Stimulated activated CD8-positive, alpha-beta memory T cell treated with anti-CD3 and anti-CD28 coated beads, Interleukin-2, amount 100 ng/mL, for 1 hour (primary cell): ENCODE results near the gene ARHGAP24.
"Not testable (repeated sequence)": the region's sequence is repeated elsewhere in the genome, so short reads cannot be mapped to it uniquely, and the experiment has no call there.

Experiments
- DNase-seq, 2 donors: peaks; one replicate each; pipeline ENCODE4 v3.0.0-alpha.2; 2020; ENCODE audit warnings: low read depth in 2 of 2

Gene ARHGAP24

DNA sequence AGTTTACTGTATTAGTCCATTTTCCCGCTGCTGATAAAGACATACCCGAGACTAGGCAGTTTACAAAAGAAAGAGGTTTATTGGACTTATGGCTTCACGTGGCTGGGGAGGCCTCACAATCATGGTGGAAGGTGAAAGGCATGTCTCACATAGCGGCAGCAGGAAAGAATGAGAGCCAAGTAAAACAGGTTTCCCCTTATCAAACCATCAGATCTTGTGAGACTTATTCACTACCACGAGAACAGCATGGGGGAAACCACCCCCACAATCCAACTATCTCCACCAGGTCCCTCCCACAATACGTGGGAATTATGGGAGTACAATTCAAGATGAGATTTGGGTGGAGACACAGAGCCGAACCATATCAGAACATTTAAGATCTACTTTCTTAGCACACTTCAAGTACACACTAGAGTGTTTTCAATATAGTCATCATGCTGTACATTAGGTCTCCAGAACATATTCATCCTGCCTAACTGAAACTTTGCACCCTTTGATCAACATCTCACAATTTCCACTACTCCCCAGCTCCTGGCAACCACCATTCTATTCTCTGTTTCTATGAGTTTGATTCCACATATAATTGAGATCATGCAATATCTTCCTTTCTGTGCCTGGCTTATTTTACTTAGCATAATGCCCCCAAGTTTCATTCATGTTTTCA, 341.0 kb downstream of the ARHGAP24 start:
- DNase-seq = no peak

- no peak for DNase-seq
Observed at GRCh38 chr4:85818700-85819099, 343.8 kb downstream of the ARHGAP24 start.

DNA sequence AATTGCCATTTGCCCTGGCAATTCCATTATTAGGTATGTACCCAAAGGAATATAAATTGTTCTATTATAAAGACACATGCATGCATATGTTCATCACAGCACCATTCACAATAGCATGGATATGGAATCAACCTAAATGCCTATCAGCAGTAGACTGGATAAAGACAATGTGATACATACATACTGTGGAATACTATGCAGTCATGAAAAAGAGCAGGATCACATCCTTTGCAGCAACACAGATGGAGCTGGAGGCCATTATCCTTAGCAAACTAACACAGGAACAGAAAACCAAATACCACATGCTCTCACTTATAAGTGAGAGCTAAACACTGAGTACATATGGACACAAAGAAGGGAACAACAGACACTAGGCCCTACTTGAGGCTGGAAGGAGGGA, 345.2 kb downstream of the ARHGAP24 start:
- not testable (repeated sequence) for DNase-seq

DNA sequence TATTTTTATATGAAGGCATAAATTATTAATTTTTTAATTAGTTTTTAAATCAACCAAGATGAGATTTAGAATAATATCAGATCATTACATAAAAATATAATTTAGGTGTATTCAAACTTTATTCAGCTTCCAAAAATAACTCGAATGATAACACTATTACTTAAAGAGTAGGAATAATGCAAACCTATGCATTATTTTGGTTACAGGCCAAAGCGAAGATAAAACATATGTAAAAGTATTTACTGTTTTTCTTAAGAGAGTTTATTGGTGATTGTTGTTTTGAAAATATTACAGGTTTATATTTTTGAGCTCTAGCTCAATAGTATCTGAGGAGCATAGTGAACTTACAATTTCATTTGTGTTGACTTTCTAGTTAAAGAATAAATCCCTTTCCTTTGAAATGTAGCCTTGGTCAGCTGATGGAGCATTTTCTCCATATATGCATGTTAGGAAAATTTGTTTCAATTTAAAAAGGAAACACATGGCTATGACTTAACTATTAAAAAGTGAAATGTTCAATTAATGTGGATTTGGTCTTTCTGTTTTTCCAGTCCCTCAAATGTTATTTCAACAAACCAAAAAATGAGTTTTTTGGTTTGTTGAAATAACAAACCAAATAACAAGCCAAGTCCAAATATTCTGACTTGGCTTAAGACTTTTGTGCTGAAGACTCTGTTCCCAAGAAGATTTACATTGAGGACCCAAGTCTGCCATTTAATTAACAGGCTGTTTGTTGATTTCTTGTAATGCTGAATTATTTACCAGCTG, 346.9 kb downstream of the ARHGAP24 start:
- DNase-seq = no peak

DNA sequence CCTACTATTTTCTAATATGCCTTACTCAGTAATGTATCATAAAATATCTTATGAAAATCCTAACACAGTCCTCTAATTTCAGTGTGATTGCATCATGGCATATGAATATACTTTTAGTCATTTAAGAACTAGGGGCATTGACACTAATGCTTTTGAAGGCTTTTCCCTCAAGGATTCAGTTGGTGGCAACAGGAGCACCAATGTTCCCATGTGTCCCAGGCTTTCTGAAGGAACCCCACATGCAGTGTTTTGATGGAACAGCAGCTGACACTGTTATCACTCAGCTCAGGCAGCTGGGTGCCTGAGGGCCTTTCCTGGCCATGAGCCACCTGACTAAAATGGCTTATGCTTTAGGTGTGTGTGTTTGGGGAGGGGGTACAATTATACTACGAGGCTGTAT, 348.3 kb downstream of the ARHGAP24 start:
- DNase-seq = no peak

GRCh38 chr4:85824166-85824945, 349.4 kb downstream of the ARHGAP24 start:
- no peak for DNase-seq

- no peak for DNase-seq
Observed at GRCh38 chr4:85826060-85826678, 351.2 kb downstream of the ARHGAP24 start.

- no peak for DNase-seq
Observed at GRCh38 chr4:85828027-85828890, 353.3 kb downstream of the ARHGAP24 start.

- DNase-seq = no peak
Observed at GRCh38 chr4:85829276-85830051, 354.5 kb downstream of the ARHGAP24 start.

- DNase-seq = no peak
Observed at GRCh38 chr4:85831647-85832046, 356.7 kb downstream of the ARHGAP24 start.

GRCh38 chr4:85833302-85833701, 358.4 kb downstream of the ARHGAP24 start:
- no peak for DNase-seq

GRCh38 chr4:85834934-85835333, 360.0 kb downstream of the ARHGAP24 start:
- DNase-seq = no peak

DNA sequence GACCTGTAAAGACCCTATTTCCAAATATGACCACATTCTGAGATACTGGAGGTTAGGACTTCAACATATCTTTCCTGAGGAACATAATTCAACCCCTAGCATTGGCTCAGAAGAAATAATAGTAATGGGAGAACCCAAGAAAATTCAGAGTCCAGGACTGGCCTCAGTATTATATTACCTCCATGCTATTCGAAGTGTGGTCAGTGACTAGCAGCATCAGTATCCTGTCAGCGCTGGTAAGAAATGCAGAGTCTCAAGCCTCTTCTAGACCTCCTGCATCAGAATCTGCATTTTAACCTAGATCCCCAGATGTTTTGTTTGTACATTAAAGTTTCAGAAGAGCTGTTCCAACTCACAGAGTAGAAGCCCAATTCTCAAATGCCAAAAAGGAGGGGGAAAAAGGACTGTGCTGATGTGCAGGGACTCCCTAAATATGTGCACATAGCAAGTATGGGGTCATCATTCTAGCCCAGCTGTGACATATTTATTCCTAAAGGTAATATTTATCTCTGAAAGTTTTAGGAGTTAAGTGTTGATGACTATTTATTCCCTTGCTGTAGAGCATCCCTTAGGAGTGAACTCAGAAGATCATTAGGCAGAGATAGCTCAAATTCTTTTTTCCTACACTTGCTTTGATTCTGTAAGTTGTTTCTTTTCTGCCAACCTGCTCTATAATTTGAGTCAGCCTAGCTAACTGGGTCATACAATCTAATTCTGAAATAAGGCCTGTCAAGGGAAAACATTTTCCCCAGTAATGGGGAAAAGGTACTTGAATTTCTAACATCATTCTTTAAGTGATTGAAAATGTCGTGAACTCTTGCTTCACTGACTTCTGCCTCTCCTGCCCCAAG, 361.9 kb downstream of the ARHGAP24 start:
- DNase-seq = no peak

DNA sequence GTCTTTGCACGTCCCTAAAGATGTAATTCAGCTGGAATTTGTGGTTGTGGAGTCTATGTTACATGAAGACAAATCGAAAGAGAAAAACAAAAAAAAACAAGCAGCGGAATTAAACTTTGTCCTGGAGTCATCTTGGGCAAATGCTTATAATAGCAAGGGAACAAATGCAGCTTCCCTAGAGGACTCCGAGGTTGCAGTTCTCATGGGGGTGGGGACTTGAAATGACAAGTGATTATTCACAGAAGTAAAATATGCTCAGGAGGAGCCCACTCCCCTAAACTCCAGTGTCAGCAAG, 362.4 kb downstream of the ARHGAP24 start:
- no peak for DNase-seq

- DNase-seq = not testable (repeated sequence)
Observed at GRCh38 chr4:85839981-85840451, 365.1 kb downstream of the ARHGAP24 start.

- DNase-seq = no peak
Observed at GRCh38 chr4:85842540-85842939, 367.6 kb downstream of the ARHGAP24 start.

DNA sequence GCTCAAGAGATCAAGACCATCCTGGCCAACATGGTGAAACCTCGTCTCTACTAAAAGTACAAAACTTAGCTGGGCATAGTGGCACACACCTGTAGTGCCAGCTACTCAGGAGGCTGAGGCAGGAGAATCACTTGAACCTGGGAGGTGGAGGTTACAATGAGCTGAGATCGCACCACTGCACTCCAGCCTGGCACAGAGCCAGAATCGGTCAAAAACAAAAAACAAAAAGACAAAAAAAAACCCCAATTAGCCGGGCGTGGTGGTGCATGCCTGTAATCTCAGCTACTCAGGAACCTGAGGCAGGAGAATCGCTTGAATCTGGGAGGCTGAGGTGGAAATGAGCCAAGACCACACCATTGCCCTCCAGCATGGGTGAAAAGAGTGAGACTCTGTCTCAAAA, 378.8 kb downstream of the ARHGAP24 start:
- not testable (repeated sequence) for DNase-seq

DNA sequence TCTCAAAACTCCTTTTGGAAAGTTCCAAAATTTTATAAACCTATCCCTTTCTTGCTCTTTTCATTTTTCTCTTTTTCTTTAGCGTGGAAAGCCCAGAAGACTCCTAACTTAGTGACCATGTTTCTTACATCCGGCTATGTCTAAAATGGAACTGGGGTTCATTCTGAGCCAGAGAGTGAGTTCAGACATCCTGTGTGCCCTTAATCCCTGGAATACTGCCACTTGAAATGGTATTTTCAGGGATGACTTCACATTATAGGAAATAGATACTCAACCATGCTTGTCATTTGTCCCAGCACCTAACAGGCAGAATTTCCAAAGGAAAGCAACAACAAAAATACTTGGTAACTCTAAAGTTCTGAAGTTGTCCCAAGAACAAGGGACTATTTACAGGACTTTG, 379.6 kb downstream of the ARHGAP24 start:
- no peak for DNase-seq

GRCh38 chr4:85860066-85860740, 385.3 kb downstream of the ARHGAP24 start:
- no peak for DNase-seq
